Ishikawa (cell line): ENCODE data around the gene ALDH1L1.

Experiments
- CEBPB ChIP-seq: IDR thresholded peaks from 2 replicates; pipeline ENCODE4 v1.6.1; 2012
- CREB1 ChIP-seq: IDR thresholded peaks from 2 replicates; pipeline ENCODE4 v1.6.1; 2012; ENCODE audit warnings: low read depth
- EGR1 ChIP-seq: IDR thresholded peaks from 2 replicates; pipeline ENCODE4 v1.6.1; 2012
- EP300 ChIP-seq: IDR thresholded peaks from 2 replicates; pipeline ENCODE4 v1.6.1; 2012; ENCODE audit warnings: borderline replicate concordance
- NFIC ChIP-seq: IDR thresholded peaks from 2 replicates; pipeline ENCODE4 v1.6.1; 2012
- TAF1 ChIP-seq: IDR thresholded peaks from 2 replicates; pipeline ENCODE4 v1.6.1; 2012; ENCODE audit warnings: low read depth, mild to moderate bottlenecking
- YY1 ChIP-seq: IDR thresholded peaks from 2 replicates; pipeline ENCODE4 v1.6.1; 2012; ENCODE audit warnings: low read depth
- ZBTB7A ChIP-seq: IDR thresholded peaks from 2 replicates; pipeline ENCODE4 v1.6.1; 2012; ENCODE audit warnings: low read depth
- TF ChIP-seq, protein P1 (sequence below): IDR thresholded peaks from 2 replicates; pipeline ENCODE4 v1.6.1; 2012
- TF ChIP-seq, protein P2 (sequence below): IDR thresholded peaks from 2 replicates; pipeline ENCODE4 v1.6.1; 2012; ENCODE audit warnings: low read depth, mild to moderate bottlenecking
- TF ChIP-seq, protein P3 (sequence below): IDR thresholded peaks from 2 replicates; pipeline ENCODE4 v1.6.1; 2012

DNA sequence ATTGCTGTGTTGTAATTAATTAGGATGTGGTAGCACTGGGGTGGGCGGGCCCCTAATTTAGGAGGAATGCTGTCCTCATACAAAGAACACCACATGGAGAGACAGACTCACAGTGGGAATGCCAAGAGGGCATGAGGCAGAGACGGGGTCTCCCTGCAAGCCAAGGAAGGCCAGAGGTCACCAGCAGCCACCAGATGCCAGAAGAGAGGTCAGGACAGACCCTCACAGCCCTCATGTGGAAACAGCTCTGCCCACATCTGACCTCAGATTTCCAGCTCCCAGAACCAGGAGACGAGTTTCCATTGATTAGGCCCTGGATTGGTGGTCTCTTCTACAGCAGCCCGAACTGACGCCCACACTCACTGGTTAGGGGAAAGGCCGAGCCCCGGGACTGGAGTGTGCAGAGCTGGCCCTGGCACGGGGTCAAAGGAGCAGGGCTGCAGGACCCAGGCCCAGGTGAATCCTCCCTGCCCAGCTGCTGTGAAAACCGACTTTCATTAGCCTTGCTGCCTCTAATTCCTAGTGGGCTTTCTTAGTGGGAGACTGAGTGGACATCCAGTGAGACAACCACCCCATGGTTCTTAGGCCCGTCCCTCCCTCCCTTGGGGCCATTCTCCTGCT, 53.5 kb downstream of the ALDH1L1 start:
- TF ChIP-seq TAF1 (no peak), CEBPB (no peak), CREB1 (no peak), NFIC (no peak), EP300 (no peak), YY1 (no peak), ZBTB7A (no peak), EGR1 (no peak)
- TF ChIP-seq, protein P1, sequence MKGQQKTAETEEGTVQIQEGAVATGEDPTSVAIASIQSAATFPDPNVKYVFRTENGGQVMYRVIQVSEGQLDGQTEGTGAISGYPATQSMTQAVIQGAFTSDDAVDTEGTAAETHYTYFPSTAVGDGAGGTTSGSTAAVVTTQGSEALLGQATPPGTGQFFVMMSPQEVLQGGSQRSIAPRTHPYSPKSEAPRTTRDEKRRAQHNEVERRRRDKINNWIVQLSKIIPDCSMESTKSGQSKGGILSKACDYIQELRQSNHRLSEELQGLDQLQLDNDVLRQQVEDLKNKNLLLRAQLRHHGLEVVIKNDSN: no peak
- TF ChIP-seq, protein P2, sequence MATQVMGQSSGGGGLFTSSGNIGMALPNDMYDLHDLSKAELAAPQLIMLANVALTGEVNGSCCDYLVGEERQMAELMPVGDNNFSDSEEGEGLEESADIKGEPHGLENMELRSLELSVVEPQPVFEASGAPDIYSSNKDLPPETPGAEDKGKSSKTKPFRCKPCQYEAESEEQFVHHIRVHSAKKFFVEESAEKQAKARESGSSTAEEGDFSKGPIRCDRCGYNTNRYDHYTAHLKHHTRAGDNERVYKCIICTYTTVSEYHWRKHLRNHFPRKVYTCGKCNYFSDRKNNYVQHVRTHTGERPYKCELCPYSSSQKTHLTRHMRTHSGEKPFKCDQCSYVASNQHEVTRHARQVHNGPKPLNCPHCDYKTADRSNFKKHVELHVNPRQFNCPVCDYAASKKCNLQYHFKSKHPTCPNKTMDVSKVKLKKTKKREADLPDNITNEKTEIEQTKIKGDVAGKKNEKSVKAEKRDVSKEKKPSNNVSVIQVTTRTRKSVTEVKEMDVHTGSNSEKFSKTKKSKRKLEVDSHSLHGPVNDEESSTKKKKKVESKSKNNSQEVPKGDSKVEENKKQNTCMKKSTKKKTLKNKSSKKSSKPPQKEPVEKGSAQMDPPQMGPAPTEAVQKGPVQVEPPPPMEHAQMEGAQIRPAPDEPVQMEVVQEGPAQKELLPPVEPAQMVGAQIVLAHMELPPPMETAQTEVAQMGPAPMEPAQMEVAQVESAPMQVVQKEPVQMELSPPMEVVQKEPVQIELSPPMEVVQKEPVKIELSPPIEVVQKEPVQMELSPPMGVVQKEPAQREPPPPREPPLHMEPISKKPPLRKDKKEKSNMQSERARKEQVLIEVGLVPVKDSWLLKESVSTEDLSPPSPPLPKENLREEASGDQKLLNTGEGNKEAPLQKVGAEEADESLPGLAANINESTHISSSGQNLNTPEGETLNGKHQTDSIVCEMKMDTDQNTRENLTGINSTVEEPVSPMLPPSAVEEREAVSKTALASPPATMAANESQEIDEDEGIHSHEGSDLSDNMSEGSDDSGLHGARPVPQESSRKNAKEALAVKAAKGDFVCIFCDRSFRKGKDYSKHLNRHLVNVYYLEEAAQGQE: no peak
- TF ChIP-seq, protein P3, sequence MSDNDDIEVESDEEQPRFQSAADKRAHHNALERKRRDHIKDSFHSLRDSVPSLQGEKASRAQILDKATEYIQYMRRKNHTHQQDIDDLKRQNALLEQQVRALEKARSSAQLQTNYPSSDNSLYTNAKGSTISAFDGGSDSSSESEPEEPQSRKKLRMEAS: no peak
